ENCODE measurements around the gene CCNT1. TPM values are rescaled to one million over a fixed set of nuclear protein-coding genes. Genes with fewer than 3 reads are reported as not detected.

CCNT1 gene
- total RNA-seq, 1 experiment from 2014 or later: 69.4 TPM

DNA sequence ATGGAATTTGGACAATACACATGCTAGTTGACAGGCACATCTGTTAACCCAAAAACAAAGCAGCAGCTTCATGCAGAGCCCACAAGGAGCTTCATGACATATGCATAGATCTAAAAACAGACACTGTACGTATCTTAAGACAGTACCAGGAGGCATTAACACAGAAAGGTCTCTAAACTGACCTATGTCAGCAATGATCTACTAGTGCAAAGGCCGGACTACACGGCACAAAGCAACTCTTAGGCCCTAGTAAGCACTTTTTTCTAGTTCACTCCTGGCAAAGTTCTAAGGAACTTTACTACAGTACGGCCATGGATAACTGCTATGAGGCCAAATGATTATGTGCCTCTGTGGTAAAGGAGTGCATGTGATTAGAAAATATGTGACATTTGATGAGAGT is 26.1 kb downstream of the CCNT1 start:
- RAD21 ChIA-PET (ENCODE audit: low non-redundant PET in 1 of 2, low total read pairs in 2 of 2, uncharacterized antibody in 2 of 2, unreplicated experiment in 2 of 2): no interaction called here
- Histone ChIP-seq H3K36me3 (ENCODE audit: control insufficient read depth in 1 of 2, insufficient read depth in 2 of 2, low read length in 2 of 2) (peaks cover 36 to 58% of the 10 kb centered on the region in 2 experiments), H3K4me2 (ENCODE audit: low read length) (no peak overlapping the region), H3K9me2 (ENCODE audit: insufficient read depth) (no peaks in the 10 kb centered on the region), H3K4me3 (replicated peaks in 1 of 2; ENCODE audit: low read depth in 1 of 2, low read length in 2 of 2) (no peak overlapping the region), H3K9ac (ENCODE audit: low read length) (no peak overlapping the region), H3K79me2 (ENCODE audit: insufficient read depth, low read length) (peaks cover 62% of the 10 kb centered on the region), H3K9me3 (ENCODE audit: control insufficient read depth in 1 of 2, insufficient read depth in 1 of 2, low read depth in 1 of 2, low read length in 2 of 2) (no peaks in the 10 kb centered on the region), H2AFZ (ENCODE audit: low read depth, low read length, poor library complexity, severe bottlenecking) (no peak overlapping the region), H3K4me1 (ENCODE audit: control insufficient read depth in 1 of 2, insufficient read depth in 2 of 2, low read length in 2 of 2) (no peaks in the 10 kb centered on the region), H3K27me3 (ENCODE audit: insufficient read depth, low read length) (no peaks in the 10 kb centered on the region), H3K27ac (ENCODE audit: low read depth, low read length) (no peak overlapping the region), H4K20me1 (ENCODE audit: insufficient read depth) (no peaks in the 10 kb centered on the region; the same call in 1 of the 2 replicates)
- DNase-seq (ENCODE audit: low read depth, low spot score) (no peak), ATAC-seq (no peak)
- CTCF ChIA-PET: no interaction called here
- POLR2A ChIA-PET: interaction anchor here (1.9 kb wide), 1 partner anchor 8 kb away, joined by 6 read pairs; the partner anchor contains the start of gene KANSL2
- intact Hi-C loops (cut with micrococcal nuclease): no loop called here
- no TSS peak for BruUV-seq (replicated peaks)
- TF ChIP-seq, protein P1, sequence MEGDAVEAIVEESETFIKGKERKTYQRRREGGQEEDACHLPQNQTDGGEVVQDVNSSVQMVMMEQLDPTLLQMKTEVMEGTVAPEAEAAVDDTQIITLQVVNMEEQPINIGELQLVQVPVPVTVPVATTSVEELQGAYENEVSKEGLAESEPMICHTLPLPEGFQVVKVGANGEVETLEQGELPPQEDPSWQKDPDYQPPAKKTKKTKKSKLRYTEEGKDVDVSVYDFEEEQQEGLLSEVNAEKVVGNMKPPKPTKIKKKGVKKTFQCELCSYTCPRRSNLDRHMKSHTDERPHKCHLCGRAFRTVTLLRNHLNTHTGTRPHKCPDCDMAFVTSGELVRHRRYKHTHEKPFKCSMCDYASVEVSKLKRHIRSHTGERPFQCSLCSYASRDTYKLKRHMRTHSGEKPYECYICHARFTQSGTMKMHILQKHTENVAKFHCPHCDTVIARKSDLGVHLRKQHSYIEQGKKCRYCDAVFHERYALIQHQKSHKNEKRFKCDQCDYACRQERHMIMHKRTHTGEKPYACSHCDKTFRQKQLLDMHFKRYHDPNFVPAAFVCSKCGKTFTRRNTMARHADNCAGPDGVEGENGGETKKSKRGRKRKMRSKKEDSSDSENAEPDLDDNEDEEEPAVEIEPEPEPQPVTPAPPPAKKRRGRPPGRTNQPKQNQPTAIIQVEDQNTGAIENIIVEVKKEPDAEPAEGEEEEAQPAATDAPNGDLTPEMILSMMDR (IDR thresholded peaks at IDR 0.05 in 2 of 3, conservative IDR thresholded peaks at IDR 0.05 in 1 of 3; ENCODE audit: borderline replicate concordance in 1 of 3, insufficient read depth in 1 of 3, low read depth in 2 of 3, low read length in 2 of 3): no peak
- TF ChIP-seq TCF7L2 (IDR thresholded peaks at IDR 0.05; ENCODE audit: borderline replicate concordance, extremely low read depth, insufficient read depth, insufficient read length) (no peak), POLR2AphosphoS5 (IDR thresholded peaks at IDR 0.05; ENCODE audit: low read depth, low read length) (no peak), ELF1 (IDR thresholded peaks at IDR 0.05; ENCODE audit: borderline replicate concordance, low read depth) (no peak), FOSL1 (IDR thresholded peaks at IDR 0.05; ENCODE audit: low read depth) (no peak), SIN3A (IDR thresholded peaks at IDR 0.05; ENCODE audit: low read depth) (no peak), SP1 (IDR thresholded peaks at IDR 0.05; ENCODE audit: low read depth) (no peak)
- TF ChIP-seq, protein P2, sequence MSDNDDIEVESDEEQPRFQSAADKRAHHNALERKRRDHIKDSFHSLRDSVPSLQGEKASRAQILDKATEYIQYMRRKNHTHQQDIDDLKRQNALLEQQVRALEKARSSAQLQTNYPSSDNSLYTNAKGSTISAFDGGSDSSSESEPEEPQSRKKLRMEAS (IDR thresholded peaks at IDR 0.05): no peak
- TF ChIP-seq, protein P3, sequence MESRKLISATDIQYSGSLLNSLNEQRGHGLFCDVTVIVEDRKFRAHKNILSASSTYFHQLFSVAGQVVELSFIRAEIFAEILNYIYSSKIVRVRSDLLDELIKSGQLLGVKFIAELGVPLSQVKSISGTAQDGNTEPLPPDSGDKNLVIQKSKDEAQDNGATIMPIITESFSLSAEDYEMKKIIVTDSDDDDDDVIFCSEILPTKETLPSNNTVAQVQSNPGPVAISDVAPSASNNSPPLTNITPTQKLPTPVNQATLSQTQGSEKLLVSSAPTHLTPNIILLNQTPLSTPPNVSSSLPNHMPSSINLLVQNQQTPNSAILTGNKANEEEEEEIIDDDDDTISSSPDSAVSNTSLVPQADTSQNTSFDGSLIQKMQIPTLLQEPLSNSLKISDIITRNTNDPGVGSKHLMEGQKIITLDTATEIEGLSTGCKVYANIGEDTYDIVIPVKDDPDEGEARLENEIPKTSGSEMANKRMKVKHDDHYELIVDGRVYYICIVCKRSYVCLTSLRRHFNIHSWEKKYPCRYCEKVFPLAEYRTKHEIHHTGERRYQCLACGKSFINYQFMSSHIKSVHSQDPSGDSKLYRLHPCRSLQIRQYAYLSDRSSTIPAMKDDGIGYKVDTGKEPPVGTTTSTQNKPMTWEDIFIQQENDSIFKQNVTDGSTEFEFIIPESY (IDR thresholded peaks at IDR 0.05; ENCODE audit: extremely low read depth, insufficient replicate concordance, low read length): no peak
